GM12873 (cell line): ENCODE measurements around the gene DCXR.

Experiments used
- CTCF ChIP-seq: IDR thresholded peaks from 2 replicates; pipeline ENCODE4 v1.5.1; 2012; ENCODE audit warnings: low read depth, mild to moderate bottlenecking, moderate library complexity, low read length, control low read depth; ENCODE audit not compliant: insufficient read depth; ENCODE audit errors: missing control alignments

The DCXR gene

GRCh38 chr17:82020572-82021106 is 16.9 kb downstream of the DCXR start:
- TF ChIP-seq CTCF, result no peak

GRCh38 chr17:82019690-82020571 is 17.6 kb downstream of the DCXR start:
- peak; percentile 93 for TF ChIP-seq CTCF

- TF ChIP-seq CTCF, result no peak
Measured at GRCh38 chr17:82018989-82019689, 18.4 kb downstream of the DCXR start.

- no peak for TF ChIP-seq CTCF
Measured at GRCh38 chr17:82018152-82018988, 19.1 kb downstream of the DCXR start.

- TF ChIP-seq CTCF, result no peak
Measured at GRCh38 chr17:82017612-82018151, 19.8 kb downstream of the DCXR start.

- TF ChIP-seq CTCF, result no peak
Measured at GRCh38 chr17:82016875-82017459, 20.5 kb downstream of the DCXR start.
